GM18951 (cell line): ENCODE data around the gene STARD9.
"Not testable (repeated sequence)": the region's sequence is repeated elsewhere in the genome, so short reads cannot be mapped to it uniquely, and the experiment has no call there.

ENCODE experiments used
- POLR2A ChIP-seq: IDR thresholded peaks from 4 replicates; pipeline ENCODE4 v1.6.1; 2011; ENCODE audit warnings: mild to moderate bottlenecking; ENCODE audit not compliant: insufficient read length, insufficient read depth; ENCODE audit errors: extremely low read depth
- in situ Hi-C: fragments of 300-500 bp; cut with MboI; formaldehyde crosslinking; loops from one replicate; pipeline ENCODE4 v1.12.0; 2022; ENCODE audit warnings: low sequenced_read_pairs, mixed read lengths, inconsistent platforms; ENCODE audit not compliant: unreplicated experiment

Gene STARD9

DNA sequence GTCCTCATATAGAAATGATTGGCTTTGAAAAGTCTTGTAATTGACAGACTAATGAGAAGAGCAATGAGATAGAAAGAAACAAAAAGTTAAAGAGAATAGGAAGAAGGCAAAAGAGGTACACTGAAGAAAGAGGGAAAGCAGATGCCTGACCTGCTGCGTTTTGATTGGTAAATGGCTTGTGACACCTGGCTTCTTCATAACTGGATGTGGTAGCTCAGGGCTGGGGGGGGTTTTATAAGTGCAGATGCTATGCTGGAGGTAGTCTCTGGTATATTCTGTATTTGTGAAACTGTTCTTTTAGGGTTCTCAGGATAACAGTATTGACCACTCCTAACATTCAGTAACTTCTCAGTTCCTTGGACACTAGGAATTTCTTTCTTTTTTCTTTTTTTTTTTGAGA, 1.4 kb downstream of the STARD9 start:
- in situ Hi-C loops: no loop called here
- no peak for TF ChIP-seq POLR2A

DNA sequence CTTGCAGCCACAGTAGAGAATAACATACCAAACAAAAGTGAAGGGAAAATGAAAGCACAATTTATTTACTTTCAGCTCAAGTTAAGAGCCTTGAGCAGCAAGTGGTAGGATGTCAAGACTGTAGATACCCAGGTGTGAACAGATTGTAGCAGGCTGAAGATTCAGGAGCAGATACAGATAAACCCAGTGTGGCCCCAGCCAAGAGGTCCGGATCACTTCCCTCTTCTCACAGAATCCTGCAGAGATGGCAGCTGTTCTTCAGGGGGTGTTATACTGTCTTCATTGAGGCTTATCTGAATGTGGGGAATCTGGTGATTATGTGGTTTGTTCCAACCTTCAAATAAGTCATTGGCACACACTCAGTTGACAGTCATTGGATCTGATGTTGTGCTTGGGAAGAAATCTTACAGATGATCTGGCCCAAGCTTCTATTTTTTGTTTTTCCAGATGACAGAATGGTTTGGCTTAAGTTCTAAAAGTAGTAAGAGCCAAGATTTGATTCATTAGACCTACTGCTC, 2.2 kb downstream of the STARD9 start:
- in situ Hi-C loops: no loop called here
- TF ChIP-seq POLR2A: no peak

DNA sequence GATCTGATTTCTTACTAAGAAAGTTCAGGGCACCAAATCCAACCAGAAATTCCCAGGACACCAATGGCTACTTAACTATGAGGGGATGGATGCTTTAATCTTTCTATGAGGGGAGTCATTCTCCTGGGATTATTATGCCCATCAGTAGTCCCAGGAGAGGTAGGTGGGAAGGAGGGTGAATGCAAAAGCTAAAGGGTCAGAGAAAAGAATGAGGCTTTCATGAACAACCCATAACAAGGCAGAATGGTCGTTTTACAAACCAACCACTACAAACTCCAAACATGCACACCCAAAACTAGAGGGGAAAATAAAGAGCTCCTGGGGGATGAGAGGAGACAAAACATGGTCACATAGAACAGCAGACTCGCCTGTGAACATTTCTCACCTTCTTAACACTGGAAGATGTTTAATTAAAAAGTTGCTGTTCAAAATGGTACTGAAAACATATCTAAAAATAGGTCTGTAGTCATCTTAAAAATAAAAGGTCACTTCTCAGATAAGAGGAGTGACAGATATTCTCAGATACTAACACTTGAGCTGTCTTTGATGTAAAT, 3.7 kb downstream of the STARD9 start:
- in situ Hi-C loops: no loop called here
- no peak for TF ChIP-seq POLR2A

GRCh38 chr15:42581272-42581730, 5.9 kb downstream of the STARD9 start:
- in situ Hi-C loops: no loop called here
- peak; percentile 55 for TF ChIP-seq POLR2A

- in situ Hi-C loops: no loop called here
- no peak for TF ChIP-seq POLR2A
These were observed 7.4 kb downstream of the STARD9 start for GRCh38 chr15:42582569-42583375.

GRCh38 chr15:42584031-42584765, 8.8 kb downstream of the STARD9 start:
- in situ Hi-C loops: no loop called here
- no peak for TF ChIP-seq POLR2A

- in situ Hi-C loops: no loop called here
- TF ChIP-seq POLR2A: no peak
These were observed 15.3 kb downstream of the STARD9 start for GRCh38 chr15:42590619-42591237.

DNA sequence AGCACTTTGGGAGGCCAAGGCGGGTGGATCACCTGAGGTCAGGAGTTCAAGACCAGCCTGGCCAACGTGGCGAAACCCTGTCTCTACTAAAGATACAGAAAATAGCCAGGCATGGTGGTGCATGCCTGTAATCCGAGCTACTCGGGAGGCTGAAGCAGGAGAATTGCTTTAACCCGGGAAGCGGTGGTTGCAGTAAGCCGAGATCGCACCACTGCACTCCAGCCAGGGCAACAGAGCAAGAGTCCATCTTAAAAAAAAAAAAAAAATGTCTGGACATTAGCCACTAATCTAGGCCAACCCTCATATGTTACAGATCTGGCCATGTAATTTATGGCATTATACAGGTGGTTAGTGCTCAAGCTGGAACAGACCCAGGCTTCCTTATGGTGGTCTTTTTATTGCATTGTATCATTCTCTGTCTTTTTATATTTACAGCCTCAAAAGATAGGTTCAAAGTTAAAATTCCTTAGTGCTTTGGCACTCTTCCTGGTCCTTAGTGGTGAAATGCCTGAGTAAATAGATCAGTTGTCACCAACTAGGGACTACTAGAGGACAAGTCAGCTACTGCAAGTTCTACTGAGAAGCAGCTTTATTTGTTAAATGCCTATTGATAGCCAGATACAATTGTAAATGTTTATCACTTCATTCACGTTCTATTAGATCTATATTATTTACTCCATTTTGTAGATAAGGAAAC, 16.0 kb downstream of the STARD9 start:
- in situ Hi-C loops: no loop called here
- TF ChIP-seq POLR2A: no peak

DNA sequence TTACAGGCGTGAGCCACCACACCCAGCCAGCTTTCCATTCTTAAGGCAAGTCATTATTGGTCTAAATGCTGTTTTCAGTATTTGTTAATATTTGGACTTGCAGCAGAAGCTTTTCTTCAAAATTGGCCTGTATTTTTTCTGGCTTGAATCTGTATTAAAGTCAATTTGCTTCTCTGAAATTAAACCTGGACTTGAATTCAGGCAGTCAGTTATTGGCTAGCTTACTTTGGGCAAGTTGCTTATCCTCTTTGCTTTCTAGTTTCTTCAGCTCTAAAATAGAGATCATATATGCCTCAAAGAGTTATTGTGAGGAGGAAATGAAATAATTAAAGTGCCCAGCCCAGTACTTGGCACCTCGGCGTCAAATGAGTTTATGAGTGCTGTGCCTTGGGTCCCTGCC, 17.3 kb downstream of the STARD9 start:
- no peak for TF ChIP-seq POLR2A
- in situ Hi-C loops: no loop called here

DNA sequence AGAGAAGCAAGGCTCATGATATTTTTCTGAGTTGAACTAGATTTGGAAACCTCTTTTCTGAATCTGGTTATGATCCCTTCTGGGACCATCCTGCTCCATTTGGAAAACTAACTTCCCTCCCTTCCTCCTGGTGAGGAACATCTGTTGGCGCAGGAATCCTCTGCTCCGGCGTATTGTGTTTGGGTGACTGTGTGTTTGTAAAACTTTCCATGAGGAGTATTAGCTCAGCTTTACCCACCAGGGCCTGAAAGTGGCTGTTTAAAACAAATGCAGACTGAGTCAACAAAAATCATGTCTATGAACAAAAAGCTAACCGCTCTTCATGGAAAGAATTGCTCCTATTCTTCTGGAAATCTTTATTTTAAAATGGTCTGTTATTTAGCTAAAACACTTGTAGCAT, 17.7 kb downstream of the STARD9 start:
- in situ Hi-C loops: no loop called here
- no peak for TF ChIP-seq POLR2A

GRCh38 chr15:42594095-42594494, 18.7 kb downstream of the STARD9 start:
- in situ Hi-C loops: no loop called here
- no peak for TF ChIP-seq POLR2A

DNA sequence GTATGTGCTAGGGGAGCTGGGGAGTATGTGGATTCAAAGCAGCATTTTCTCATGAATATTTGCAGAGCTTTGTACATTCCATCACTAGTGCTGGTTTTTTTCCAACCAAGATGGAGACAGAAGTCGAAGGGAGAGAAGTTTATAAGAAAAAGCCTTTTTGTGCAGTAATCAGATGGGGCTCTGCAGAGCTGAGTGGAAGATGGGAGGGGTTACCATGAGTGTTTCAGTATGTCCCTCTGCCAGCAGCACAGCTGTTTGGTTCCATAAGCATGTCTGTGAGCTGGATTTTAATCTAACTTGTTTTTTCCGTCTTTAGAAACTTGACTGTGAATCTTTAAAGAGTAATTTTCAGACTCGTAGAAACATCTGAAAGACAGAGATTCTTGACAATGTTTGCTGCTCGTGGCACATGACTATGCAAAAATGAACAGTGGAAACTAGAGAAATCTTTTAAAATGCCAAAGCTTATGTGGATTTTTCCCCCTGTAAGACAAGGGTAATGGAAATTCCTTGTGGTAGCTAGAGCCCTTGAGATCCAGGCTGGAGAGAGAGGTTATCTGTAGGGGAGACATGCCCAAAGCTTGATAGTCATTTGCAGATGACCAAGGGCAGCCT, 20.3 kb downstream of the STARD9 start:
- TF ChIP-seq POLR2A: no peak
- in situ Hi-C loops: no loop called here

DNA sequence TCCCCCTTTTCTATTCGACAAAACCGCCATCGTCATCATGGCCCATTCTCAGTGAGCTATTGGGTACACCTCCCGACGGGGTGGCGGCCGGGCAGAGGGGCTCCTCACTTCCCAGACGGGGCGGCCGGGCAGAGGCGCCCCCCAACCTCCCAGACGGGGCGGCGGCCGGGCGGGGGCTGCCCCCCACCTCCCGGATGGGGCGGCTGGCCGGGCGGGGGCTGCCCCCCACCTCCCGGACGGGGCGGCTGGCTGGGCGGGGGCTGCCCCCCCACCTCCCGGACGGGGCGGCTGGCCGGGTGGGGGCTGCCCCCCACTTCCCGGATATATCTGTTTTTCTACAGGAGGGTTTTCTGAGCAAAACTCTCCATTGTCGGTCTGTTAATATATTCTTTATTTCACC, 25.9 kb downstream of the STARD9 start:
- in situ Hi-C loops: not testable (repeated sequence)

GRCh38 chr15:42602501-42602900, 27.1 kb downstream of the STARD9 start:
- in situ Hi-C loops: no loop called here
- no peak for TF ChIP-seq POLR2A
